Breast epithelium (tissue), 4 donors: ENCODE measurements around the gene RAB20. TPM values are rescaled to one million over a fixed set of nuclear protein-coding genes. Genes with fewer than 3 reads are reported as not detected.

Experiments
- DNase-seq, 2 donors: peaks; one replicate each; pipeline ENCODE4 v3.0.0-alpha.2; 2019; ENCODE audit warnings: low spot score in 2 of 2
- H3K27ac ChIP-seq, 2 donors: fragments of 200-600 bp; sonication (generic) in 1 of 2; one replicate each; pipeline ENCODE4 v1.5.1; 2016 to 2019; ENCODE audit warnings: mild to moderate bottlenecking in 1 of 2
- H3K27me3 ChIP-seq, 2 donors: fragments of 200-600 bp; sonication (generic) in 1 of 2; one replicate each; pipeline versions ENCODE4 v1.5.1 to v1.6.0; 2017 to 2019; ENCODE audit warnings: control low read depth in 1 of 2, mild to moderate bottlenecking in 1 of 2
- H3K36me3 ChIP-seq: fragments of 200-600 bp; one replicate; pipeline ENCODE4 v1.5.1; 2019
- H3K4me1 ChIP-seq, 2 donors: fragments of 200-600 bp; sonication (generic); one replicate each; pipeline ENCODE4 v1.5.1; 2016 to 2019; ENCODE audit warnings: control low read depth in 1 of 2
- H3K4me3 ChIP-seq, 3 donors: fragments of 200-600 bp; sonication (generic); 1 replicate in 2 of 3; 2 replicates in 1 of 3; pipeline ENCODE4 v1.5.1; 2016 to 2019; ENCODE audit warnings: mild to moderate bottlenecking in 3 of 3, moderate library complexity in 2 of 3
- H3K9me3 ChIP-seq, 2 donors: fragments of 200-600 bp; sonication (generic) in 1 of 2; one replicate each; pipeline ENCODE4 v1.5.1; 2016 to 2019; ENCODE audit warnings: control low read depth in 1 of 2
- CTCF ChIP-seq, 3 donors: fragments of 450-650 bp; IDR thresholded peaks; one replicate each; pipeline ENCODE4 v1.5.1; 2016 to 2017; ENCODE audit warnings: antibody characterized with exemption in 3 of 3, mild to moderate bottlenecking in 3 of 3, moderate library complexity in 3 of 3
- POLR2A ChIP-seq: fragments of 450-650 bp; IDR thresholded peaks from one replicate; pipeline ENCODE4 v1.6.1; 2016; ENCODE audit warnings: antibody characterized with exemption, mild to moderate bottlenecking, moderate library complexity
- POLR2AphosphoS5 ChIP-seq, 3 donors: sonication (generic); formaldehyde crosslinking; IDR thresholded peaks; one replicate each; pipeline ENCODE4 v1.6.1; 2017; ENCODE audit warnings: antibody characterized with exemption in 3 of 3
- intact Hi-C: fragments of 100-400 bp; cut with DNase I; formaldehyde crosslinking; loops from one replicate; pipeline ENCODE4 v1.15.1; 2023; ENCODE audit warnings: low total_unique reads
- total RNA-seq, 3 donors: library from RNA; depleted of rRNA; stranded (reverse); fragments of >200 nt; gene quantifications; one replicate each; pipeline ENCODE4 v1.1.0, GENCODE V29; 2016

Gene RAB20
- total RNA-seq, 3 donors from 2014 or later, result 25.8 to 33.4 (median 30.0) TPM

- Histone ChIP-seq H3K27me3 (no peaks in the 10 kb centered on the region), H3K27ac (no peak overlapping the region), H3K4me3 (no peak overlapping the region), H3K4me1 (no peaks in the 10 kb centered on the region), H3K36me3 (no peaks in the 10 kb centered on the region), H3K9me3 (no peaks in the 10 kb centered on the region)
- TF ChIP-seq POLR2AphosphoS5 (IDR thresholded peaks at IDR 0.05), result no peak
- no peak for TF ChIP-seq POLR2A
- no peak for TF ChIP-seq CTCF (IDR thresholded peaks at IDR 0.05)
- DNase-seq, result no peak
- intact Hi-C loops, result no loop called here
Observed at GRCh38 chr13:110484290-110485048, 77.1 kb downstream of the RAB20 start.

GRCh38 chr13:110483386-110483968, 78.0 kb downstream of the RAB20 start:
- H3K4me3 ChIP-seq, result no peak overlapping the region
- intact Hi-C loops, result no loop called here
- no peaks in the 10 kb centered on the region for H3K36me3 ChIP-seq
- DNase-seq, result no peak
- H3K27me3 ChIP-seq, result no peaks in the 10 kb centered on the region
- H3K4me1 ChIP-seq, result no peaks in the 10 kb centered on the region
- H3K9me3 ChIP-seq, result no peaks in the 10 kb centered on the region
- no peak overlapping the region for H3K27ac ChIP-seq
- no peak for TF ChIP-seq CTCF (IDR thresholded peaks at IDR 0.05)
- no peak for TF ChIP-seq POLR2A
- no peak for TF ChIP-seq POLR2AphosphoS5 (IDR thresholded peaks at IDR 0.05)

GRCh38 chr13:110480161-110480560, 81.4 kb downstream of the RAB20 start:
- H3K36me3 ChIP-seq, result no peaks in the 10 kb centered on the region

GRCh38 chr13:110479648-110480047, 81.9 kb downstream of the RAB20 start:
- H3K4me3 ChIP-seq, result no peak overlapping the region
- no peaks in the 10 kb centered on the region for H3K36me3 ChIP-seq
- no peak overlapping the region for H3K27ac ChIP-seq
- H3K9me3 ChIP-seq, result no peaks in the 10 kb centered on the region
- no peak for TF ChIP-seq CTCF (IDR thresholded peaks at IDR 0.05)
- TF ChIP-seq POLR2A, result no peak
- no peak for TF ChIP-seq POLR2AphosphoS5 (IDR thresholded peaks at IDR 0.05)
- no peaks in the 10 kb centered on the region for H3K4me1 ChIP-seq
- no peak for DNase-seq
- H3K27me3 ChIP-seq, result no peaks in the 10 kb centered on the region
- intact Hi-C loops, result no loop called here

More at GRCh38 chr13:110480161-110480560, 81.4 kb downstream of the RAB20 start:
- Histone ChIP-seq H3K27ac (no peak overlapping the region), H3K4me1 (no peaks in the 10 kb centered on the region), H3K4me3 (no peak overlapping the region), H3K9me3 (no peaks in the 10 kb centered on the region), H3K27me3 (no peaks in the 10 kb centered on the region)
- intact Hi-C loops, result no loop called here
- no peak for TF ChIP-seq POLR2AphosphoS5 (IDR thresholded peaks at IDR 0.05)
- no peak for TF ChIP-seq POLR2A
- TF ChIP-seq CTCF (IDR thresholded peaks at IDR 0.05), result no peak
- no peak for DNase-seq

GRCh38 chr13:110479215-110479545, 82.3 kb downstream of the RAB20 start:
- H3K36me3 ChIP-seq, result no peaks in the 10 kb centered on the region

More at GRCh38 chr13:110479215-110479545, 82.3 kb downstream of the RAB20 start:
- Histone ChIP-seq H3K4me3 (no peak overlapping the region), H3K27ac (no peak overlapping the region), H3K27me3 (no peaks in the 10 kb centered on the region), H3K9me3 (no peaks in the 10 kb centered on the region), H3K4me1 (no peaks in the 10 kb centered on the region)
- DNase-seq, result no peak
- intact Hi-C loops, result no loop called here
- TF ChIP-seq POLR2AphosphoS5 (IDR thresholded peaks at IDR 0.05) (no peak), CTCF (IDR thresholded peaks at IDR 0.05) (no peak), POLR2A (no peak)
